SK-N-SH treated with all-trans-retinoic acid at 6 μM for 48 hours (cell line): ENCODE data around the gene TM7SF2.

Experiments
- ARNTL ChIP-seq: fragments of 450-650 bp; formaldehyde crosslinking; IDR thresholded peaks from 2 replicates; pipeline ENCODE4 v1.5.0; 2020; ENCODE audit warnings: low read depth, mild to moderate bottlenecking, moderate library complexity, borderline replicate concordance
- BACH2 ChIP-seq: fragments of 250-450 bp; sonication (Bioruptor Pico); IDR thresholded peaks from 2 replicates; pipeline ENCODE4 v1.9.0; 2021; ENCODE audit warnings: mild to moderate bottlenecking, borderline replicate concordance
- ISL1 ChIP-seq: fragments of 250-450 bp; sonication (Bioruptor Pico); IDR thresholded peaks from 2 replicates; pipeline ENCODE4 v2.1.2; 2022; ENCODE audit warnings: mild to moderate bottlenecking, moderate library complexity
- RARB ChIP-seq: fragments of 250-450 bp; sonication (Bioruptor Pico); IDR thresholded peaks from 2 replicates; pipeline ENCODE4 v1.8.0; 2021; ENCODE audit warnings: mild to moderate bottlenecking, moderate library complexity
- ZNF8 ChIP-seq: fragments of 450-650 bp; formaldehyde crosslinking; IDR thresholded peaks from 2 replicates; pipeline ENCODE4 v1.5.0; 2020; ENCODE audit warnings: mild to moderate bottlenecking, moderate library complexity
- TF ChIP-seq, protein P1 (sequence below): fragments of 250-450 bp; sonication (Bioruptor Pico); IDR thresholded peaks from 2 replicates; pipeline ENCODE4 v1.5.1; 2020; ENCODE audit warnings: low read depth, mild to moderate bottlenecking, moderate library complexity

DNA sequence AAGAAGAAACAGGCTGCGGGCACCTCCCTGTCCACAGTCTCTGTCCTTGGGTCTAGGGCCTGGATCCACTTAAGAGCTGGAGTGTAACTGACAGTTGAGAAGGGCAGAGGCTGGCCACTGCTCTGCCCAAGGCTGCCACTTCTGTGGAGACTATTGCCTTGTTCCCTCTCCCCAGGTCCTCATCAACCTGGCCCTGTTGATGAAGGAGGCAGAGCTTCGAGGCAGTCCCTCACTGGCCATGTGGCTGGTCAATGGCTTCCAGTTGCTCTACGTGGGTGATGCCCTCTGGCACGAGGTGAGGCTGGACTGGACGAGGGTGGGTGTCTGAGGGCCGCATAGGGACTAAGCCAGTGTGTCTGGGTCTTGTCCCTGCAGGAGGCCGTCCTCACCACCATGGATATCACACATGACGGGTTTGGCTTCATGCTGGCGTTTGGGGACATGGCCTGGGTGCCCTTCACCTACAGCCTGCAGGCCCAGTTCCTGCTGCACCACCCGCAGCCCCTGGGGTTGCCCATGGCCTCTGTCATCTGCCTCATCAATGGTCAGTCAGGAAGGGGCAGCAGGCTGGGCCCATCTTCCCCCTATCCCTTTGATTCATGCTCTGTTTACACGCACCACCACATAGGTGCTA lies 3.0 kb downstream of the TM7SF2 start:
- TF ChIP-seq RARB (CRISPR knock-in tag): no peak
- no peak for TF ChIP-seq ISL1
- no peak for TF ChIP-seq BACH2
- TF ChIP-seq ZNF8 (CRISPR knock-in tag): no peak
- TF ChIP-seq, protein P1, sequence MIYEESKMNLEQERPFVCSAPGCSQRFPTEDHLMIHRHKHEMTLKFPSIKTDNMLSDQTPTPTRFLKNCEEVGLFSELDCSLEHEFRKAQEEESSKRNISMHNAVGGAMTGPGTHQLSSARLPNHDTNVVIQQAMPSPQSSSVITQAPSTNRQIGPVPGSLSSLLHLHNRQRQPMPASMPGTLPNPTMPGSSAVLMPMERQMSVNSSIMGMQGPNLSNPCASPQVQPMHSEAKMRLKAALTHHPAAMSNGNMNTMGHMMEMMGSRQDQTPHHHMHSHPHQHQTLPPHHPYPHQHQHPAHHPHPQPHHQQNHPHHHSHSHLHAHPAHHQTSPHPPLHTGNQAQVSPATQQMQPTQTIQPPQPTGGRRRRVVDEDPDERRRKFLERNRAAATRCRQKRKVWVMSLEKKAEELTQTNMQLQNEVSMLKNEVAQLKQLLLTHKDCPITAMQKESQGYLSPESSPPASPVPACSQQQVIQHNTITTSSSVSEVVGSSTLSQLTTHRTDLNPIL: no peak
- TF ChIP-seq ARNTL (CRISPR knock-in tag): no peak
